ENCODE measurements around the gene CBARP. TPM values are rescaled to one million over a fixed set of nuclear protein-coding genes. Genes with fewer than 3 reads are reported as not detected.

The CBARP gene
- total and polyA plus RNA-seq, 9 of the 15 experiments (the other 6 are each of a cell fraction or from before 2014, with no cell fraction given): 0.03 to 8.9 (median 1.2) TPM; not detected in 1

GRCh38 chr19:1261538-1261797, 23.7 kb upstream of the CBARP start (continued):
- no peak for TF ChIP-seq RNF219 (CRISPR knock-in tag; IDR thresholded peaks at IDR 0.05)
- TF ChIP-seq ETV5 (CRISPR knock-in tag; IDR thresholded peaks at IDR 0.05; ENCODE audit: low read depth): no peak
- peak; percentile 31 to 48 (median 37); a peak in 4 of 6 replicates for TF ChIP-seq CTCF (IDR thresholded peaks at IDR 0.05 in 2 of 3, conservative IDR thresholded peaks at IDR 0.05 in 1 of 3; ENCODE audit: insufficient read depth in 2 of 3, low read depth in 1 of 3, low read length in 3 of 3)
- TF ChIP-seq MAZ (CRISPR knock-in tag; conservative IDR thresholded peaks at IDR 0.05 in 1 of 2, IDR thresholded peaks at IDR 0.05 in 1 of 2): peak in 1 of 2 experiments; percentile 12; a peak in 1 of 4 replicates
- peak; percentile 54; the same call in 1 of the 2 replicates for TF ChIP-seq FOXP1 (CRISPR knock-in tag; IDR thresholded peaks at IDR 0.05)
- no peak for TF ChIP-seq XRCC4 (IDR thresholded peaks at IDR 0.05; ENCODE audit: extremely low read depth, insufficient read depth, insufficient read length)
- 0 out of 2 replicates have a peak, but pooled peaks have one; percentile 19 for TF ChIP-seq SPI1 (IDR thresholded peaks at IDR 0.05; ENCODE audit: borderline replicate concordance, low read depth, low read length)
- TF ChIP-seq HEY1 (CRISPR knock-in tag; IDR thresholded peaks at IDR 0.05; ENCODE audit: borderline replicate concordance): no peak
- 0 out of 2 replicates have a peak, but pooled peaks have one; percentile 10 for TF ChIP-seq IRF1 (CRISPR knock-in tag; IDR thresholded peaks at IDR 0.05; ENCODE audit: borderline replicate concordance)
- TF ChIP-seq NCOA6 (IDR thresholded peaks at IDR 0.05): no peak
- 0 out of 2 replicates have a peak, but pooled peaks have one; percentile 1 for TF ChIP-seq KAT7 (CRISPR knock-in tag; IDR thresholded peaks at IDR 0.05; ENCODE audit: borderline replicate concordance)

All from K562 (cell line).